Heart right ventricle (tissue), 16 donors: ENCODE data around the gene SEC14L6. TPM values are rescaled to one million over a fixed set of nuclear protein-coding genes. Genes with fewer than 3 reads are reported as not detected.

Experiments used
- ATAC-seq, 8 donors: fragments of 200-7000 bp; cut with Tn5 transposase; one replicate each; pipeline ENCODE4 v1.9.1; 2020; ENCODE audit warnings: mild to moderate bottlenecking in 8 of 8, moderate library complexity in 8 of 8, moderate number of reproducible peaks in 1 of 8
- DNase-seq, 2 donors: peaks; one replicate each; pipeline ENCODE4 v3.0.0-alpha.2; 2020
- H3K27ac ChIP-seq, 10 donors: fragments of 200-600 bp; sonication (generic) in 2 of 10; one replicate each; pipeline versions ENCODE4 v1.5.0 to v1.8.0; 2020 to 2022; ENCODE audit warnings: mild to moderate bottlenecking in 3 of 10
- H3K27me3 ChIP-seq, 7 donors: fragments of 200-600 bp; one replicate each; pipeline ENCODE4 v1.8.0; 2021 to 2022; ENCODE audit warnings: mild to moderate bottlenecking in 2 of 7
- H3K36me3 ChIP-seq, 9 donors: fragments of 200-600 bp; sonication (generic) in 1 of 9; one replicate each; pipeline versions ENCODE4 v1.5.0 to v1.8.0; 2020 to 2022; ENCODE audit warnings: mild to moderate bottlenecking in 2 of 9
- H3K4me1 ChIP-seq, 9 donors: fragments of 200-600 bp; sonication (generic) in 1 of 9; one replicate each; pipeline versions ENCODE4 v1.5.0 to v1.8.0; 2020 to 2022; ENCODE audit warnings: mild to moderate bottlenecking in 4 of 9
- H3K4me3 ChIP-seq, 10 donors: fragments of 200-600 bp; sonication (generic) in 2 of 10; one replicate each; pipeline versions ENCODE4 v1.5.0 to v1.8.0; 2020 to 2022; ENCODE audit warnings: mild to moderate bottlenecking in 7 of 10, moderate library complexity in 2 of 10
- H3K9me3 ChIP-seq, 11 donors: fragments of 200-600 bp in 10 of 11; sonication (generic) in 2 of 11; one replicate each; pipeline versions ENCODE4 v1.5.0 to v1.8.0; 2013 to 2022; ENCODE audit warnings: mild to moderate bottlenecking in 2 of 11, control low read depth in 1 of 11, moderate library complexity in 1 of 11
- WGBS, 2 donors: extraction: QIAGEN DNeasy Blood & Tissue Kit; methylation state at CpG; one replicate each; pipeline ENCODE4 v1.1.7; 2013; ENCODE audit warnings: inconsistent platforms in 1 of 2; 5-methylcytosine and 5-hydroxymethylcytosine counted together
- intact Hi-C, 10 donors: fragments of 100-400 bp; cut with DNase I; formaldehyde crosslinking; loops; one replicate each; pipeline versions ENCODE4 v1.11.1 to v1.14.2; 2022
- polyA plus RNA-seq, 2 donors: library from polyadenylated mRNA; stranded (reverse); fragments of 200-250 nt; gene quantifications; one replicate each; pipeline ENCODE4 v1.2.3, GENCODE V29; 2013
- total RNA-seq, 10 donors: library from RNA; stranded (reverse); fragmentation: NEBNext Ultra II Directional in 3 of 10; extraction: Animal tissue kit (Norgen Biotek cat#: 25700) in 3 of 10; gene quantifications; one replicate each; pipeline versions ENCODE4 v1.2.1 to v1.2.4, GENCODE V29; 2021 to 2023
- TF ChIP-seq, protein P1 (sequence below), 9 donors: fragments of 200-600 bp; sonication (generic) in 2 of 9; IDR thresholded peaks; one replicate each; pipeline versions ENCODE4 v1.5.0 to v1.8.0; 2021 to 2022; ENCODE audit warnings: antibody characterized with exemption in 9 of 9, mild to moderate bottlenecking in 5 of 9, moderate library complexity in 1 of 9
- donor health status: Arrhythmogenic right ventricular cardiomyopathy.
- donor health status: ischemic (EF 13 %, LVEDD 7.1; RV severe dilation, severe dysfunction).
- donor health status: healthy with polysubstance abuse.
- donor health status: DM: no; HTN: yes; CAD: no.
- donor health status: DM: no; HTN: no; CAD: no.
- donor health status: ischemic (EF 25% LVEDD 6.9; RV normal size, moderate dysfunction).
- donor health status: ischemic (EF 25% LVEDD 5.7; RV mildly dilated, moderate dysfunction).
- donor health status: healthy.
- donor health status: DM: yes; HTN: yes; CAD: no.
- donor health status: Ischemic cardiomyopathy.
- donor health status: ischemic (EF 35%, LVEDD 5.7; RV mildly dilated, moderate dysfunction).
- donor health status: nonischemic (EF 11% LVEDD 7.7; RV severe dilation, severe dysfunction).
- donor health status: DM: yes; HTN: yes; CAD: no.
- donor health status: PGD.
- donor health status: ischemic (EF 29% LVEDD 5.4; RV normal size, mild dysfunction).
- donor health status: nonischemic (EF 23%, LVEDD 6.1; RV moderate dilation, normal function).

Gene SEC14L6
- total and polyA plus RNA-seq, 12 donors = 0.11 to 0.37 (median 0.25) TPM; not detected in 7

DNA sequence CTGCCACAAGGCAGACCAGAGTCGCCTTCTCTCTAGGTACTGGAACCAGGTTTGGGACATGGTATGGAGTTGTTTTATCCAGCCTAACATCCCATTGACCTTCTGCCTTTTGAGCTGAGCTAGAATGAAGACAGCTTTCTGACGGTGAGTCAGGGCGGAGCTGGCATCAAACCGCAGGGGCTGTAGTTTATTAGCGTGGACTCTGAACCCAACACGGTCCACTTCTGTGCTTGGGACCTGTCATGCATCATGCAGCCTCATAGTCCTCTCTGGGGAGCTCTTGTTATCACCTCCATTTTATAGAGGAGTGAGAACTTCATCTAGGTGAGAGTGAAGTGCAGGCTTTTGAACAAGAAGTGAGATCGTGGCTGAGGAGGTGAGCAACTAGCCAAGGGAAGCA lies 19.6 kb upstream of the SEC14L6 start:
- 77% methylated on average over 7 of the region's 7 CpGs for WGBS, 2 donors
- H3K4me3 ChIP-seq = no peak overlapping the region
- intact Hi-C loops = no loop called here
- peaks cover 0 to 26% (median 6%) of the 10 kb centered on the region in 7 donors for H3K27me3 ChIP-seq
- H3K27ac ChIP-seq = no peak overlapping the region
- no peaks in the 10 kb centered on the region for H3K36me3 ChIP-seq
- DNase-seq = no peak
- no peaks in the 10 kb centered on the region for H3K4me1 ChIP-seq
- no peaks in the 10 kb centered on the region for H3K9me3 ChIP-seq
- TF ChIP-seq, protein P1, sequence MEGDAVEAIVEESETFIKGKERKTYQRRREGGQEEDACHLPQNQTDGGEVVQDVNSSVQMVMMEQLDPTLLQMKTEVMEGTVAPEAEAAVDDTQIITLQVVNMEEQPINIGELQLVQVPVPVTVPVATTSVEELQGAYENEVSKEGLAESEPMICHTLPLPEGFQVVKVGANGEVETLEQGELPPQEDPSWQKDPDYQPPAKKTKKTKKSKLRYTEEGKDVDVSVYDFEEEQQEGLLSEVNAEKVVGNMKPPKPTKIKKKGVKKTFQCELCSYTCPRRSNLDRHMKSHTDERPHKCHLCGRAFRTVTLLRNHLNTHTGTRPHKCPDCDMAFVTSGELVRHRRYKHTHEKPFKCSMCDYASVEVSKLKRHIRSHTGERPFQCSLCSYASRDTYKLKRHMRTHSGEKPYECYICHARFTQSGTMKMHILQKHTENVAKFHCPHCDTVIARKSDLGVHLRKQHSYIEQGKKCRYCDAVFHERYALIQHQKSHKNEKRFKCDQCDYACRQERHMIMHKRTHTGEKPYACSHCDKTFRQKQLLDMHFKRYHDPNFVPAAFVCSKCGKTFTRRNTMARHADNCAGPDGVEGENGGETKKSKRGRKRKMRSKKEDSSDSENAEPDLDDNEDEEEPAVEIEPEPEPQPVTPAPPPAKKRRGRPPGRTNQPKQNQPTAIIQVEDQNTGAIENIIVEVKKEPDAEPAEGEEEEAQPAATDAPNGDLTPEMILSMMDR (IDR thresholded peaks at IDR 0.05) = no peak
- no peak for ATAC-seq

DNA sequence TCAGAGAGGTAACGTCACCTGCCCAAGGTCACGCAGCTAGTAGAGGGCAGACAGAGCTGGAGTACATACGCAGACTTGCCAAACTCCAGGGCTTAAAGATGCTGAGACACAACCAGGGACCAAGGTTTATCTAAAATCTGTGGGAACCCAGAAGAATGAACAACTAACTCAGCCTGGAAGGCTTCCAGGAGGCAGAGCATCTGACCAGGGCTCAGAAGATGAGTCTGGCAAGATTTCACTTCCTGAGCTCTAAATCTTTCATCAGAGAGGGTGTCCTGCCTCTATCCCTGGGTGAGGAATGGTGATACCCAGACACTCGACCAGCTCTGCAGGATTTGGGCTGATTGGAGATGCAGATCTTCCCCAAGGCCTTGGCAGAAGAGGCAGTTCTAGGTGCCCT lies 18.8 kb upstream of the SEC14L6 start:
- Histone ChIP-seq H3K27me3 (peaks cover 0 to 23% (median 6%) of the 10 kb centered on the region in 7 donors), H3K4me1 (no peaks in the 10 kb centered on the region), H3K27ac (no peak overlapping the region), H3K36me3 (no peaks in the 10 kb centered on the region), H3K9me3 (no peaks in the 10 kb centered on the region), H3K4me3 (no peak overlapping the region)
- no peak for ATAC-seq
- TF ChIP-seq, protein P1 (IDR thresholded peaks at IDR 0.05) = no peak
- 73 to 76% methylated on average over 4 of the region's 4 CpGs for WGBS, 2 donors
- intact Hi-C loops = no loop called here
- no peak for DNase-seq

DNA sequence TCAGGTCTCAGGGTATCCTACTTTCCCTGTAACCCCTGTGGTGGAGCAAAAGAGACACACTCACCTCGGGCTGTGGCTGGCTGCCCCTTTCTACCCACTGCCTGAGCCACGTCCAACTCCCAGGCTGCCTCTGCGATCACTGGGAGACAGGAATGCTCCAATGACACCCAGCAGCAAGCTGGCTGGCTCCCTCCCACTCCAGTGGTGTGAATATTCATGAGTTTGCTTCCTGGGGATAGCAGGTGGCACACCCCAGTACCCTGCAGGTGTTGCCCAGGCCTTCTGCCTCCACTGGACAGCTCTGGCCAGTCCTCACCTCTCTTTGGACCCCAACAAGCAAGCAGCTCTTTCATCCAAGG lies 18.2 kb upstream of the SEC14L6 start:
- Histone ChIP-seq H3K4me3 (no peak overlapping the region), H3K27ac (no peak overlapping the region), H3K27me3 (peaks cover 0 to 23% (median 6%) of the 10 kb centered on the region in 7 donors), H3K9me3 (no peaks in the 10 kb centered on the region), H3K36me3 (no peaks in the 10 kb centered on the region), H3K4me1 (no peaks in the 10 kb centered on the region)
- no peak for ATAC-seq
- DNase-seq = no peak
- WGBS, 2 donors = 20 to 29% methylated on average over 3 of the region's 3 CpGs
- TF ChIP-seq, protein P1 (IDR thresholded peaks at IDR 0.05) = no peak
- intact Hi-C loops = no loop called here

DNA sequence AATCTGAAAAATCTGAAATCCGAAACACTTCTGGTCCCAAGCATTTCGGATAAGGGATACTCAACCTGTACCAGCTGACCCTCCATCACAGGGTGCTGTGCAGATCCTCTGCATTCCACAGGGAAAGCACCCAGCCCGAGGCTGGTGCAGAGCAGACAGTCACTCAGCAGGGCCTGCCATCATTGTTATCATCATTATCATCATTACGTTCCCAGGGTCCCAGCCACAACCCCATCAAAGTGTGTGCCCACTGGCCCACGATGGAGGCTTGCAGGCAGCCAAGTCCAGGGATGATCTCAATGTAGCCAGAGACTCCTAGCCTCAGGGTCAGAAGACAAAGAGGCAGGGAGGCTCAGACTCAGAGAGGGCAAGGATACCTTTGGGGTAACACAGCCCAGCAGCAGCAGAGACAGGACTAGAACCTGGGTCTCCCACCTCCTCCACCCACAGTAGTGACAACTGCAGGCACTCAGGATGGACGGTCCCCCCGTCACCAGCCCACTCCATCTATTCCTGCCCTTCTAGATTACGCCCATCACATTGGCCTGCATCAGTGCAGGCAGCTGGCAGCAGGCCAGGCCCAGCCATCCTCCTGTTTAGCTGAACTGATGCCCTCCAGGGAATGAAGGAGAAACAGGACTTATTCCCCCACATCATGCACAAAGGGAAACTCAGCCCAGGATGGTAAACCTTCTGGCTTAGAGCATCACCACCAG lies 17.7 kb upstream of the SEC14L6 start:
- H3K9me3 ChIP-seq = no peaks in the 10 kb centered on the region
- DNase-seq (no peak), ATAC-seq (no peak)
- intact Hi-C loops = no loop called here
- WGBS, 2 donors = 54% methylated on average over 8 of the region's 8 CpGs
- no peaks in the 10 kb centered on the region for H3K4me1 ChIP-seq
- H3K27me3 ChIP-seq = peaks cover 0 to 20% (median 6%) of the 10 kb centered on the region in 7 donors
- no peak overlapping the region for H3K4me3 ChIP-seq
- TF ChIP-seq, protein P1 (IDR thresholded peaks at IDR 0.05) = no peak
- H3K36me3 ChIP-seq = no peaks in the 10 kb centered on the region
- no peak overlapping the region for H3K27ac ChIP-seq
